NT2/D1 (cell line): Measurements from ENCODE around the gene PDE3A.

Source experiments
- SUZ12 ChIP-seq: IDR thresholded peaks from 2 replicates; pipeline ENCODE4 v1.6.1; 2011; ENCODE audit not compliant: insufficient read length, insufficient read depth; ENCODE audit errors: extremely low read depth
- YY1 ChIP-seq: IDR thresholded peaks from 2 replicates; pipeline ENCODE4 v1.6.1; 2011; ENCODE audit not compliant: insufficient read length, insufficient read depth
- ZNF274 ChIP-seq: IDR thresholded peaks from 2 replicates; pipeline ENCODE4 v1.6.1; 2011; ENCODE audit warnings: mild to moderate bottlenecking, low read depth, low read length

- no peak for TF ChIP-seq YY1
- no peak for TF ChIP-seq ZNF274
- TF ChIP-seq SUZ12: no peak
These were observed 22.5 kb downstream of the PDE3A start for GRCh38 chr12:20390846-20391245.
